Activated naive CD4-positive, alpha-beta T cell (primary cell): Measurements from ENCODE around the gene CCSER1.
"Not testable (repeated sequence)": the region's sequence is repeated elsewhere in the genome, so short reads cannot be mapped to it uniquely, and the experiment has no call there.

Experiments used
- DNase-seq, 4 experiments: peaks; one replicate each; lab custom pipeline; 2025; lab: John Stamatoyannopoulos, UW

CCSER1 gene

DNA sequence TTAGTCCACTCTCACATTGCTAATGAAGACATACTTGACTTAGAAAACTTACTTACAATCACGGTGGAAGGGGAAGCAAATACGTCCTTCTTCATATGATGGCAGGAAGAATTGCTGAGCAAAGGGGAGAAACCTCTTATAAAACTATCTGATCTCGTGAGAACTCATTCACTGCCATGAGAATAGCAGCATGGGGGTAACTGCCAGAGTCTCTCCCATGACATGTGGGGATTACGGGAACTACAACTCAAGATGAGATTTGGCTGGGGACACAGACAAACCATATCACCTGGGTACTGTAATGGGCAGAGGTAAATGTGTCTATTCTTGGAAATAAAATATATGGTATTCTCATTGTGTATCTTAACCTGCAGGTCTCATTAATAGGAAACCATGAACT lies 1464.9 kb downstream of the CCSER1 start:
- DNase-seq, result no peak

DNA sequence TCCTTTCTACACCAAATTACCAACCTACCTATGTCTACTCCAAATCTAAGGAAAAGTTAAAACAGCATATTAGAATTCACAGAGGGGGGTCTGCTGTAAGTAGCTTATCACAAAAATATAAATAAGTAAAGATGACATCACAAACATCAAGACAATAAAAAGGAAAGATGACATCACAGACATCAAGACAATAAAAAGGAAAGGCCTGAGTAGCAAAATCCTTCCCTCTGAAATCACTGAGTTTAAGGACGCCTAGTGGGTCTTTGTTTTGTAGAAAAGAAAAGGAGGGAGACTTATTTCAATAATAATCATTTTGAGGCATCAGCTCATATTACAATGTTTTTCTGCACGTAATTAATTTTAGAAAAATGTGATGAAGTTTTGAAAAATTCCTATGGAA lies 1469.5 kb downstream of the CCSER1 start:
- DNase-seq, result no peak

DNA sequence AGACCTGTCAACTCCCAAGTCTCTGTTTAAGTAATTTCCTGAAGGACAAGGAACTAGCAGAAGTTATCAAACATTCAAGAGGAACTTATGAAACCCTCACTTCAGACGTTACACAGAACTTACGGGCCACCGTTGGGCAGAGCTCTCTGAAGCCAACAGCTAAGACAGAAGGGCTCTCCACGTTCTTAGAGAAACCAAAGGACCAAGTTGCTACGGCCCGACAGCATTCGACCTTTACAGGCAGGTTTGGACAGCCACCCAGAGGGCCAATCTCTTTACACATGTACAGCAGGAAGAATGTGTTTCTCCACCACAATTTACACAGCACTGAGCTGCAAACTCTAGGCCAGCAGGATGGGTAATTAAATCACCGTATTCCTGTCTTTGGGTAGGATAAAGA lies 1471.5 kb downstream of the CCSER1 start:
- no peak for DNase-seq

DNA sequence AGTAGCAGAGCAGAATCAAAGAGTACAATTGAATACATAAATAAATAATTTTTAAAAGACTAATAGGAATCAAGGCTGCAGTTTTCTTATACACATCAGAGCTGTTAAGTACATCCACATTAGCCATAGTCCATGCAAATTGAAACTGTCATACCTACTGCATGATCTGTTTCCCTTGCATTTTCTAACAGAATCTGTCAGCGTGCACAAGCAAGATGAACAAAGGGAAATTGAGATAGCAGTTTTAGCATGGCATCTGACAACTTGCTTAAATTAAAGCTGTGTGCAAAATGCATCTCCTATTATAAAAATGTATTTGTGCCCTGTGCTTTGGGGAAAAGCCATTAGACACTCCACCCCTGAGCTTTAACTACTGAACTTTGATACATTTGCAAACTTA lies 1473.1 kb downstream of the CCSER1 start:
- no peak for DNase-seq

DNA sequence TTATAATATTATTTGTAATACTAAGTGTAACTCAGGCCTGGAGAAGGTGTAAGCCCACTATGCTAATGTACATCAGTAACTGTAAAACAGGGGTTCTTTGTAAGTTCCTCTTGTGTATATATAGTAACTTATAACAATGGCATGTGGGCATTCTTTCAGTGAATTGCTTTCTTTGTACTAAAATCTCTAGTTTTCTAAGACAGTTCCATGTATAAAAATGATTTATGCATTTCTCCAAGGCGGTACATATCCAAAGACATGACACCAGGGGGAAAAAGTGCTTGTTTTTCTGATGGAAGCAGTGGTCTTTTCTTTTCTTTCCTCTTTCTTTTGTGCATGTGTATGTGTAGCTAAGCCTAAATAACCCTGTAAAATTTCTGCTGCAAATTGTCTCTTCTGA lies 1474.2 kb downstream of the CCSER1 start:
- DNase-seq, result no peak

DNA sequence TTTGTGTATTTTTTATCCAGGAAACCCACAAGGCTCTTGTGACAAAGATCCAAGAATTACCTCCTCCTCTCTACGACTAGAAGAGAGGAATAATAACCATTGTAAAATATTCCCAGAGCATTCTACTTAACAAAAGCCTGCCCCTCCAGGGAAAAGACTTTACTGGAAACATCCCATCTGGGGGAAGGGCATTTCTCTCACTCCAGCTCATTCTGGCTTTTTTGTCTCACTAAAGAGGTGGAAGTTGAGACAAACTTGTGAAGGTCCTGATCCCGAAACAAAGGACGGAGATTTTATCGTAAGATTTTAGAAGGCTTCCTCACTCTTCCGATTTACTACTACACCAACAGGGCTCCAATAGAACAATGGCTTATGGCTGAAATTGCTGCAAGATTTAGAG lies 1484.6 kb downstream of the CCSER1 start:
- DNase-seq, result no peak

DNA sequence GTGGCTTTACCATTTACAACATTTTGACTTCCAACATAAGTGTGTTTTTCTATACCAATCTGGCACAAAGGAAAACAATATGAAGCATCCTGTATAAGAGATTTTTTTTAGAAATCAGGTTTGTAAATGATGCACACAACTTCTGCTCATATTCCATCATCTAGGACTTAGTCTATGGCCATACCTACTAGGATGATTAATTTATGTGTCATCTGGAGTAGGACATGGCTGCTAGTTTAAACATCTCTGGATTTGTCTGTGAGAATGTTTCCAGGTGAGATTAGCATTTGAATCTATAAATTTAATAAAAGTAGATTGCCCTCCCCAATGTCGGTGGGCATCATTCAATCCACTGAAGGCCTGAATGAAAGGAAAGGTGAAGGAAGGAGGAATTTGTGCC lies 1493.8 kb downstream of the CCSER1 start:
- no peak for DNase-seq

DNA sequence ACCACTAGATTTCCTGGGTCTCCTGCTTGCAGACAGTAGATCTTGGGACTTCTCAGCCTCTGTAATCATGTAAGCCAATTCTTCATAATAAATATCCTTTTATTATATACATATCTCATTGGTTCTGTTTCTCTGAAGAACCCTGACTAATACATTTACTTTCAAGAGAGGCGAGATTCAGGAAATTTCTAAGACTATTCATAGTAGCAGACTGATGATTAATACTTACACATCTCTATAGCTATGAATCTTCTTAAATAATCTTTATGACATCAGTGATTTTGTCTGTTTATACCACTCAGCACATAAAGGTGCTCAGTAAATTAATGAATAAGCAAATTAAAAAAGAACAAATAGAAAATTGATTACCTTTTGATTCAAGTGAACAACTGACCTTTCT lies 1494.3 kb downstream of the CCSER1 start:
- DNase-seq, result no peak

DNA sequence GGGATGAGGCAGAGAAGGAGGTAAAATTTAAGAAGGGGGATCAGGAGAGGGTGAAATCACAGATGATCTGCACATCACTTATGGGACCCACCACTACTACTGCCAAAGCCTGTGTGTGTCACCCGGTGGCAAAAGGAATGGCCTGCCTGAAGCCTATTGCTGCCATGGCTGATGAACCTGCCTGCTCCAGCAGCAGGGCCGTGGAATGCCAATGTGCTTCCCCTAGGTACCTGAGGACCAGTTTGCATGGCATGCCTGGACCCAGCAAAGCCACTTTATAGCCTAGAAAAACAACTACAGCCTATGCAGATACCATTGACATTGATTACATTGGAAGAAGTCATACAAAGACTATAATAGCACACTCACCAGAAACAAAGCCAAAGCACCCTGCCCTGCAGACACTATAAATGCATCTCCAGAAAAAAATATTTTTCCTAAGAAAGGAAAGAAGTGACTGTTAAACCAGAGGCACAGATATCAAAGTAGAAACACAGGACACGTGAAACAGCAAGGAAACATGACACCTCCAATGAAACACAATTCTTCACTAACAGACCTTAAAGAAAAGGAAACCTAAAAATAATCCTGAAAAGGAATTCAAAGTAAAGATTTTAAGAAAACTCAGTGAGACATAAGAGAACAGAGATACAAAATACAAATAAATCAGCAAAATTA lies 1495.9 kb downstream of the CCSER1 start:
- no peak for DNase-seq

DNA sequence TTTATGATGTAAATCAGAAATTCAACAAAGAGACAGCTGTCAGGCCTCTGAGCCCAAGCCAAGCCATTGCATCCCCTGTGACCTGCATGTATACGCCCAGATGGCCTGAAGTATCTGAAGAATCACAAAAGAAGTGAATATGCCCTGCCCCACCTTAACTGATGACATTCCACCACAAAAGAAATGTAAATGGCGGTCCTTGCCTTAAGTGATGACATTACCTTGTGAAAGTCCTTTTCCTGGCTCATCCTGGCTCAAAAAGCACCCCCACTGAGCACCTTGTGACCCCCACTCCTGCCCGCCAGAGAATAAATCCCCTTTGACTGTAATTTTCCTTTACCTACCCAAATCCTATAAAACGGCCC lies 1496.4 kb downstream of the CCSER1 start:
- not testable (repeated sequence) for DNase-seq

DNA sequence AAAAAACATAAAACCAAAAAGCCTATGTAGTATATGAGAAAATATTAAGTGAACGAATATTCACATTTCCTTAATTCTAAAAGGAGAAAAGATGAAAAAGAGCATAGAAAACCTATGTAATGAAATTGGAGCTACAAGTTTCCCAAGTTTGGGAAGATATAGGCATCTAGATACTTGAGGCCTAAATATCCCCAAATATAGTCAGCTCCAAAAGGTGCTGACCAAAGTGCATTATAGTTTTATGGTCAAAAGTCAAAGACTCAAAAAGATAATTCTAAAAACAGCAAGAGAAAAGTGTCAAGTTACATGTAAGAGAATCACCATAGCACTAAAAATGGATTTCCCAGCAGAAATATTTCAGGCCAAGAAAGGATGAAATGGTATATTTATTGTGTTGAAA lies 1502.9 kb downstream of the CCSER1 start:
- DNase-seq, result no peak

DNA sequence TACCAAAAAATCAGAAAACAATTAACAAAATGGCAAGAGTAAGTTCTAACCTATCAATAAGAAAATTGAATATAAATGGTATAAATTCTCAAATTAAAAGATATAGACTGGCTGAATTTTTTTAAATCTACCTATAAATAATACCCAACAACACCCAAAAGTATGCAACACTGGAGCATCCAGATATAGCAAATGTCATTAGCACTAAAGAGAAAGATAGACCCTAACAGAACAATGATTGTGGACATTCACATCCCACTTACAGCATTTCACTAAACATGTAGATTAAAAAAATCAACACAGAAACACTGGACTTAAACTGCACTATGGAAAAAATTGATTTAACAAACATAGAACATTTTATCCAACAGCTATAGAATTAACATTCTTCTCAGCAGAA lies 1503.6 kb downstream of the CCSER1 start:
- DNase-seq, result no peak

DNA sequence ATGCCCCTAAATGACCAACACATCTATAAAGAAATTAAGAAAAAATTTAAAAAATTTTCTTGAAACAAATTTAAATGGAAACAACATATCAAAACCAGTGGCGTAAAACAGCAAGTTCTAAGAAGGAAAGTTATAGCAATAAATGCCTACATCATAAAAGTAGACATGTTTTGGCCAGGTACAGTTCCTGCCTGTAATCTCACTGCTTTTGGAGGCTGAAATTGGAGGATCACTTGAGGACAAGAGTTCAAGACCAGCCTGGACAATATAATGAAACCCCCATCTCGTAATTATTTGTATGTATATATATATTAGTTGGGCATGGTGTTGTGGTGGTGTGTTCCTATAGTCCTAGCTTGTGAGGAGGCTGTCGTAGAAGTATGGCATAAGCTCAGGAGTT lies 1504.1 kb downstream of the CCSER1 start:
- no peak for DNase-seq

DNA sequence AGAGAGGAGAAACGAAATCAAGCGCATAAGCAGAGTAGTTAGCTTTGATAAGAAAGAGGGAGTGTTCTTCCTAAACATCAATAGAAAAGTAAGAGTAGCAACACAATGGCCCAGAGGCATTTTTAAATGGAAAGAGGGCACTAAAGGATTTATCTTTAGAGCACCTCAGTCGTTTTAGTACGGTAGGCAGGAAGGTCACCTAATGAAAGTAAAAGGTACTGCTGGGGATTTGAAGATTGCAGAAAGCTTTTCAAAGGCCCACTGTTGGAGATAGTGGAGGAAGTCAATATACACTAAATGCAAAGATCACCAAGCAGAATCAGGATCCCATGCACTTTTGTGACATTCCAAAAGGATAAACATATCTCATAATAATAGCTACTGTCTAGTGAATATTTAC lies 1508.9 kb downstream of the CCSER1 start:
- no peak for DNase-seq
